ENCODE results near the gene SRPX.

Gene SRPX

DNA sequence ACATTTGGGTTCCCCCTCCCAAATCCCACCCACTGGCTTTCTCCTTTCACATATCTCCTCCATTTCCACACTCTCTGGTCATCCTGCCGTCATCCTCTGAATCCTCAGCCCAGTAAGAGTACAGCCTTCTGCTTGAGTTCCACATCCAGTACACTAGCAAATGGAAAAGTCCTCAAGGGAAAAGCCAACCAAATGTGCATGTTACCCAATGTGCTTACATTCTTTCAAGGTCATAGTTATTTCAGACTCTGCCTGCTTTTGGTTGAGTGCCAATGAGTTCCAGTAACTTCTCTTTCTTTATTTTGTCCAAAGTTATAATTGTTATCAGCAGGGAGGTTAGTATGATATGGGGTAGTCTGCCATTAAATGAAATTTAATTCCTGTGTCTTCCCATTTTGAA lies 78.1 kb downstream of the SRPX start:
- Histone ChIP-seq H3K9ac (ENCODE audit: low read depth, low read length, poor library complexity) (no peak overlapping the region), H3K14ac (ENCODE audit: low read length) (no peak overlapping the region), H2AFZ (ENCODE audit: low read length) (no peak overlapping the region), H3K36me3 (replicated peaks in 1 of 2; ENCODE audit: control insufficient read depth in 2 of 2, insufficient read depth in 2 of 2, low read length in 2 of 2) (no peaks in the 10 kb centered on the region), H3K18ac (ENCODE audit: low read length) (no peak overlapping the region), H3K79me1 (ENCODE audit: low read depth, low read length) (no peaks in the 10 kb centered on the region), H3K4me2 (ENCODE audit: insufficient read depth, low read length, poor library complexity, severe bottlenecking) (no peak overlapping the region), H2BK5ac (ENCODE audit: low read length) (no peak overlapping the region), H3K23ac (ENCODE audit: low read depth, low read length, poor library complexity) (no peak overlapping the region), H3K4me3 (ENCODE audit: low read length in 2 of 2) (no peak overlapping the region), H2AK5ac (ENCODE audit: low read depth, low read length) (no peak overlapping the region), H3K9me3 (replicated peaks in 1 of 2; ENCODE audit: control insufficient read depth in 2 of 2, insufficient read depth in 1 of 2, low read depth in 1 of 2, low read length in 2 of 2) (no peaks in the 10 kb centered on the region), H2BK12ac (ENCODE audit: low read length) (no peak overlapping the region), H4K91ac (ENCODE audit: low read depth, low read length, poor library complexity) (no peak overlapping the region), H3K27ac (replicated peaks; ENCODE audit: low read length) (no peak overlapping the region), H2BK15ac (ENCODE audit: low read length) (no peak overlapping the region), H2BK120ac (ENCODE audit: low read depth, low read length) (no peak overlapping the region), H3K4ac (ENCODE audit: low read length) (no peak overlapping the region), H3K27me3 (ENCODE audit: control insufficient read depth in 3 of 3, insufficient read depth in 3 of 3, low read depth in 1 of 3, low read length in 3 of 3) (peaks cover 0 to 5% (median 0%) of the 10 kb centered on the region in 3 experiments), H3K4me1 (ENCODE audit: control insufficient read depth in 2 of 2, insufficient read depth in 1 of 2, low read depth in 1 of 2, low read length in 2 of 2) (no peaks in the 10 kb centered on the region), H4K8ac (ENCODE audit: low read depth, low read length) (no peak overlapping the region)
- no peak for DNase-seq (ENCODE audit: low spot score)
- no CpG with 5 or more reads among the region's 1 CpG for WGBS, 2 donors (ENCODE audit: extremely low coverage in 2 of 2, insufficient read length in 2 of 2, insufficient replicate concordance in 1 of 2)

DNA sequence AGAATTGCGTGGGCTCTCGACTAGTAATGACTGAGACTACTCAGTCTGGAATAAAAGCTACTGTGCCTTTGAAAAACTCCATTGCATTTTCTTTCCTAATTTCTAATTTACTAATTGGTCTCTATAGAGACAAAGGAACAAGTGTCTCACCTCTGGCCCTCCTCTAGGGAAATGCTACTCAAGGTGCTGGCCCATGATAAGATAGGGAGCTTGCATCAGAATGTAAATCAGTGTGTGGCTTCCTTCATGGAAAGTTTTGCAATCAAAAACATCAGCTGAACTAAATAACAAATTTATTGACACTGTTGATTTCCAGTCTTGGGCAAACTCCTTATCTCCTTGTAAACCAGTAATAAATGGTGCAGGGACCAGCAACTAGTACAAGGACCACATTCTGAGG lies 81.8 kb downstream of the SRPX start:
- no peaks in the 10 kb centered on the region for H3K4me1 ChIP-seq (ENCODE audit: control insufficient read depth in 2 of 2, insufficient read depth in 1 of 2, low read depth in 1 of 2, low read length in 2 of 2)
- no peak overlapping the region for H2BK5ac ChIP-seq (ENCODE audit: low read length)
- no CpG with 5 or more reads among the region's 2 CpGs for WGBS, 2 donors (ENCODE audit: extremely low coverage in 2 of 2, insufficient read length in 2 of 2, insufficient replicate concordance in 1 of 2)
- no peak overlapping the region for H3K4me2 ChIP-seq (ENCODE audit: insufficient read depth, low read length, poor library complexity, severe bottlenecking)
- H3K36me3 ChIP-seq (replicated peaks in 1 of 2; ENCODE audit: control insufficient read depth in 2 of 2, insufficient read depth in 2 of 2, low read length in 2 of 2): no peaks in the 10 kb centered on the region
- no peak overlapping the region for H3K27ac ChIP-seq (replicated peaks; ENCODE audit: low read length)
- no peak overlapping the region for H3K9ac ChIP-seq (ENCODE audit: low read depth, low read length, poor library complexity)
- no peak overlapping the region for H2BK120ac ChIP-seq (ENCODE audit: low read depth, low read length)
- H3K4ac ChIP-seq (ENCODE audit: low read length): no peak overlapping the region
- DNase-seq (ENCODE audit: low spot score): no peak
- no peak overlapping the region for H4K8ac ChIP-seq (ENCODE audit: low read depth, low read length)
- no peak overlapping the region for H2AK5ac ChIP-seq (ENCODE audit: low read depth, low read length)
- peaks cover 0 to 5% (median 0%) of the 10 kb centered on the region in 3 experiments for H3K27me3 ChIP-seq (ENCODE audit: control insufficient read depth in 3 of 3, insufficient read depth in 3 of 3, low read depth in 1 of 3, low read length in 3 of 3)
- H3K4me3 ChIP-seq (ENCODE audit: low read length in 2 of 2): no peak overlapping the region
- no peak overlapping the region for H3K23ac ChIP-seq (ENCODE audit: low read depth, low read length, poor library complexity)
- no peak overlapping the region for H2AFZ ChIP-seq (ENCODE audit: low read length)
- H3K14ac ChIP-seq (ENCODE audit: low read length): no peak overlapping the region
- no peaks in the 10 kb centered on the region for H3K79me1 ChIP-seq (ENCODE audit: low read depth, low read length)
- H2BK15ac ChIP-seq (ENCODE audit: low read length): no peak overlapping the region
- no peaks in the 10 kb centered on the region for H3K9me3 ChIP-seq (replicated peaks in 1 of 2; ENCODE audit: control insufficient read depth in 2 of 2, insufficient read depth in 1 of 2, low read depth in 1 of 2, low read length in 2 of 2)
- H2BK12ac ChIP-seq (ENCODE audit: low read length): no peak overlapping the region
- no peak overlapping the region for H3K18ac ChIP-seq (ENCODE audit: low read length)
- H4K91ac ChIP-seq (ENCODE audit: low read depth, low read length, poor library complexity): no peak overlapping the region

DNA sequence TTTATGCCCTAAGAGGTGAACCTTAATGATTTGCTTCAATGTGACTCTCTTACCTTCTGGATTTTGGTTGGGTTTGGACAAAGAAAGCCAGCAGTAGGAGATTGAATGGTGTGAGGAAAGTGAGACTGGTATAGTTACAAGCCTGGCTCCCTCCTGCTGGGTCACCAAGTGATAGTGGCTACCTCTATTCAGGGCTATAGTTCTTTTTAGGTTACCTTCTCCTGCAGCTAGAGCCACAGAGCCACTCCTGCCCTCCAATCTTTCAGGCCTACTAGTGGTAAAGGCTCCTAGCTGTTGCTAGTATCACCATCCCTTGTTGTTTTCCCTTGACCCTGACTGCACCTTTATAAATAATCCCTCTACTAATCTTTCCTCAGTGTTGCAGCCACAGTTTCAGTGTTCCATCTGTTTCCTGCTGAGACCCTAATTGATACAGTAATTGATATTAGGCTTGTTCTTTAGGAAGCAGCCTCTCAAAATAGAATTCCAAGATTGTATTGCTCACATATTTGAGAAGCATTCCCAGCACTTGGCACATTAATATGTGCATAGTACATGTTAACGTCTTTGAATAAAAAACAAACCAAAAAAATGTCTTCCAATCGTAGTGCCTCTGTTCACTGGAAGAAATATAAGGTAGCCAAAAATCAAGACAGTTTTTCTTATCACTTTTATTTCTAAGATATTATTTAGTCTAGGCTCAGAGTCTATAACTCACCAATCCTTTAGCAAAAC lies 82.3 kb downstream of the SRPX start:
- H3K9me3 ChIP-seq (replicated peaks in 1 of 2; ENCODE audit: control insufficient read depth in 2 of 2, insufficient read depth in 1 of 2, low read depth in 1 of 2, low read length in 2 of 2): no peaks in the 10 kb centered on the region
- H3K14ac ChIP-seq (ENCODE audit: low read length): no peak overlapping the region
- H2BK120ac ChIP-seq (ENCODE audit: low read depth, low read length): no peak overlapping the region
- H2BK12ac ChIP-seq (ENCODE audit: low read length): no peak overlapping the region
- no peak overlapping the region for H3K9ac ChIP-seq (ENCODE audit: low read depth, low read length, poor library complexity)
- H3K4me3 ChIP-seq (ENCODE audit: low read length in 2 of 2): no peak overlapping the region
- no peak overlapping the region for H4K91ac ChIP-seq (ENCODE audit: low read depth, low read length, poor library complexity)
- H2BK5ac ChIP-seq (ENCODE audit: low read length): no peak overlapping the region
- H3K79me1 ChIP-seq (ENCODE audit: low read depth, low read length): no peaks in the 10 kb centered on the region
- H2AK5ac ChIP-seq (ENCODE audit: low read depth, low read length): no peak overlapping the region
- H2AFZ ChIP-seq (ENCODE audit: low read length): no peak overlapping the region
- H4K8ac ChIP-seq (ENCODE audit: low read depth, low read length): no peak overlapping the region
- no peak overlapping the region for H3K4ac ChIP-seq (ENCODE audit: low read length)
- peaks cover 0 to 5% (median 0%) of the 10 kb centered on the region in 3 experiments for H3K27me3 ChIP-seq (ENCODE audit: control insufficient read depth in 3 of 3, insufficient read depth in 3 of 3, low read depth in 1 of 3, low read length in 3 of 3)
- no peak overlapping the region for H3K23ac ChIP-seq (ENCODE audit: low read depth, low read length, poor library complexity)
- no CpG with 5 or more reads among the region's 2 CpGs for WGBS, 2 donors (ENCODE audit: extremely low coverage in 2 of 2, insufficient read length in 2 of 2, insufficient replicate concordance in 1 of 2)
- H3K4me2 ChIP-seq (ENCODE audit: insufficient read depth, low read length, poor library complexity, severe bottlenecking): no peak overlapping the region
- no peak overlapping the region for H3K27ac ChIP-seq (replicated peaks; ENCODE audit: low read length)
- no peak for DNase-seq (ENCODE audit: low spot score)
- no peak overlapping the region for H2BK15ac ChIP-seq (ENCODE audit: low read length)
- no peak overlapping the region for H3K18ac ChIP-seq (ENCODE audit: low read length)
- no peaks in the 10 kb centered on the region for H3K36me3 ChIP-seq (replicated peaks in 1 of 2; ENCODE audit: control insufficient read depth in 2 of 2, insufficient read depth in 2 of 2, low read length in 2 of 2)
- H3K4me1 ChIP-seq (ENCODE audit: control insufficient read depth in 2 of 2, insufficient read depth in 1 of 2, low read depth in 1 of 2, low read length in 2 of 2): no peaks in the 10 kb centered on the region

DNA sequence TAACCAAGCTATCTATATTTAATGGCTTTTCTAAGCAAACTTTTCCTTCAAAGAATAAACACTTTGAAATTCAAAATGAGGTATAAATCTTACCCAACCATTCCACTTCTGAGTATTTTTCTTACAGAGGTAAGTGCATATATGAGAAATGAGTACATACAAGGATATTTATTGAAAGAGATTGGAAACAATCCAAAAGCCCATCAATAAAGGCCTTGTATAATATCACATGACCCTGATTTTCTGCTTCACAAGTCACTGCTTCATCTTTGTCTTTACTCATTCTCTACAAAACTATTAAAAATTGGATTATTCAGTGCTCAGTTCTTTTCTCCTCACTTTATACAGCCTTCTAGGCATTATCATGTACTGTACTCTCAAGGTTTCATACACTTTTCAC lies 91.3 kb downstream of the SRPX start:
- H3K27ac ChIP-seq (replicated peaks; ENCODE audit: low read length): no peak overlapping the region
- H3K9ac ChIP-seq (ENCODE audit: low read depth, low read length, poor library complexity): no peak overlapping the region
- no peak overlapping the region for H2BK120ac ChIP-seq (ENCODE audit: low read depth, low read length)
- no peak overlapping the region for H3K4me2 ChIP-seq (ENCODE audit: insufficient read depth, low read length, poor library complexity, severe bottlenecking)
- no peak overlapping the region for H3K14ac ChIP-seq (ENCODE audit: low read length)
- H2AFZ ChIP-seq (ENCODE audit: low read length): no peak overlapping the region
- H2BK5ac ChIP-seq (ENCODE audit: low read length): no peak overlapping the region
- H3K4me1 ChIP-seq (ENCODE audit: control insufficient read depth in 2 of 2, insufficient read depth in 1 of 2, low read depth in 1 of 2, low read length in 2 of 2): no peaks in the 10 kb centered on the region
- H3K9me3 ChIP-seq (replicated peaks in 1 of 2; ENCODE audit: control insufficient read depth in 2 of 2, insufficient read depth in 1 of 2, low read depth in 1 of 2, low read length in 2 of 2): no peaks in the 10 kb centered on the region
- H3K36me3 ChIP-seq (replicated peaks in 1 of 2; ENCODE audit: control insufficient read depth in 2 of 2, insufficient read depth in 2 of 2, low read length in 2 of 2): no peaks in the 10 kb centered on the region
- no peak overlapping the region for H2AK5ac ChIP-seq (ENCODE audit: low read depth, low read length)
- H3K4me3 ChIP-seq (ENCODE audit: low read length in 2 of 2): no peak overlapping the region
- no peak overlapping the region for H2BK15ac ChIP-seq (ENCODE audit: low read length)
- H3K18ac ChIP-seq (ENCODE audit: low read length): no peak overlapping the region
- H3K27me3 ChIP-seq (ENCODE audit: control insufficient read depth in 3 of 3, insufficient read depth in 3 of 3, low read depth in 1 of 3, low read length in 3 of 3): peaks cover 0 to 8% (median 0%) of the 10 kb centered on the region in 3 experiments
- no peak overlapping the region for H3K23ac ChIP-seq (ENCODE audit: low read depth, low read length, poor library complexity)
- no peak overlapping the region for H4K91ac ChIP-seq (ENCODE audit: low read depth, low read length, poor library complexity)
- H4K8ac ChIP-seq (ENCODE audit: low read depth, low read length): no peak overlapping the region
- no peak overlapping the region for H3K4ac ChIP-seq (ENCODE audit: low read length)
- no peaks in the 10 kb centered on the region for H3K79me1 ChIP-seq (ENCODE audit: low read depth, low read length)
- DNase-seq (ENCODE audit: low spot score): no peak
- no peak overlapping the region for H2BK12ac ChIP-seq (ENCODE audit: low read length)
